HCT116 (cell line): Measurements from ENCODE around the gene MAML3. TPM values are rescaled to one million over a fixed set of nuclear protein-coding genes. Genes with fewer than 3 reads are reported as not detected.
"Not testable (repeated sequence)": the region's sequence is repeated elsewhere in the genome, so short reads cannot be mapped to it uniquely, and the experiment has no call there.

ENCODE experiments used
- ATAC-seq: fragments of 200-7000 bp; cut with Tn5 transposase; 2 replicates; pipeline ENCODE4 v1.9.1; 2020; ENCODE audit warnings: mild to moderate bottlenecking, moderate library complexity
- BruUV-seq: library from RNA; stranded (reverse); fragments of 400-500 nt; replicated peaks from 2 replicates; lab custom pipeline; 2021; lab: Mats Ljungman, UMichigan
- CTCF ChIA-PET: fragments of 300-600 bp; sonication (Branson Sonifier 250); formaldehyde crosslinking; loops from one replicate; lab custom pipeline; 2021; ENCODE audit warnings: antibody characterized with exemption; lab: Charles Lee
- POLR2A ChIA-PET: fragments of 300-600, 350-600 bp; sonication (Branson Sonifier 250); formaldehyde crosslinking; loops from one replicate; lab custom pipeline; 2021; ENCODE audit warnings: antibody characterized with exemption; lab: Charles Lee
- RAD21 ChIA-PET, 2 experiments: fragments of 300-600 bp; sonication (Branson Sonifier 250); formaldehyde crosslinking; loops; one replicate each; lab custom pipeline; 2023; ENCODE audit warnings: low total read pairs in 2 of 2; ENCODE audit not compliant: uncharacterized antibody in 2 of 2, unreplicated experiment in 2 of 2, low non-redundant PET in 1 of 2; lab: Charles Lee
- DNase-seq: peaks from one replicate; pipeline ENCODE4 v3.0.0-alpha.2; 2010; ENCODE audit warnings: low read depth, low spot score
- H2AFZ ChIP-seq: fragments of 200-600 bp; shearing (Covaris generic), sonication (generic); 2 replicates; pipeline ENCODE4 v1.6.1; 2017; ENCODE audit warnings: low read depth, mixed run types, mixed read lengths, antibody characterized with exemption, low read length; ENCODE audit not compliant: poor library complexity, severe bottlenecking
- H3K27ac ChIP-seq: 2 replicates; pipeline ENCODE4 v1.5.1; 2012; ENCODE audit warnings: low read depth, low read length
- H3K27me3 ChIP-seq: fragments of 200-600 bp; sonication (generic); 2 replicates; pipeline ENCODE4 v1.6.1; 2016; ENCODE audit warnings: mixed run types, low read length, mixed read lengths; ENCODE audit not compliant: insufficient read depth
- H3K36me3 ChIP-seq, 2 experiments: fragments of 200-500 bp in 1 of 2; fragments of 200-600 bp in 1 of 2; sonication (Bioruptor generic) in 1 of 2; sonication (generic) in 1 of 2; 2 replicates each; pipeline versions ENCODE4 v1.5.1 to v1.6.1; 2014 to 2016; ENCODE audit warnings: low read length in 2 of 2, inconsistent platforms in 1 of 2, mixed read lengths in 1 of 2, mixed run types in 1 of 2; ENCODE audit not compliant: insufficient read depth in 2 of 2, control insufficient read depth in 1 of 2
- H3K4me1 ChIP-seq, 2 experiments: fragments of 200-600 bp in 1 of 2; sonication (generic) in 1 of 2; 2 replicates each; pipeline versions ENCODE4 v1.5.1 to v1.6.1; 2012 to 2017; ENCODE audit warnings: low read length in 2 of 2, inconsistent platforms in 1 of 2, mild to moderate bottlenecking in 1 of 2, mixed read lengths in 1 of 2, mixed run types in 1 of 2, moderate library complexity in 1 of 2; ENCODE audit not compliant: insufficient read depth in 2 of 2, control insufficient read depth in 1 of 2
- H3K4me2 ChIP-seq: fragments of 200-600 bp; sonication (generic); 2 replicates; pipeline ENCODE4 v1.6.1; 2017; ENCODE audit warnings: mixed run types, low read length, mixed read lengths
- H3K4me3 ChIP-seq, 2 experiments: fragments of 200-600 bp in 1 of 2; sonication (generic) in 1 of 2; replicated peaks in 1 of 2; 2 replicates each; pipeline ENCODE4 v1.5.1; 2011 to 2016; ENCODE audit warnings: low read length in 2 of 2, control low read depth in 1 of 2, low read depth in 1 of 2, mild to moderate bottlenecking in 1 of 2, mixed read lengths in 1 of 2, mixed run types in 1 of 2
- H3K79me2 ChIP-seq: fragments of 200-600 bp; sonication (generic); 2 replicates; pipeline ENCODE4 v1.6.1; 2017; ENCODE audit warnings: mild to moderate bottlenecking, mixed run types, low read length, moderate library complexity, mixed read lengths; ENCODE audit not compliant: insufficient read depth
- H3K9ac ChIP-seq: fragments of 200-600 bp; sonication (generic); 2 replicates; pipeline ENCODE4 v1.6.1; 2016; ENCODE audit warnings: low read length, mixed read lengths
- H3K9me2 ChIP-seq: fragments of 200-600 bp; sonication (generic), shearing (Covaris generic); 2 replicates; pipeline ENCODE4 v1.6.1; 2017; ENCODE audit warnings: mixed run types, mild to moderate bottlenecking, moderate library complexity; ENCODE audit not compliant: insufficient read depth
- H3K9me3 ChIP-seq, 2 experiments: fragments of 200-500 bp in 1 of 2; fragments of 200-600 bp in 1 of 2; sonication (Bioruptor generic) in 1 of 2; sonication (generic) in 1 of 2; 2 replicates each; pipeline ENCODE4 v1.6.1; 2014 to 2017; ENCODE audit warnings: low read length in 2 of 2, mixed read lengths in 2 of 2, inconsistent platforms in 1 of 2, low read depth in 1 of 2, mild to moderate bottlenecking in 1 of 2, mixed run types in 1 of 2, moderate library complexity in 1 of 2; ENCODE audit not compliant: control insufficient read depth in 1 of 2, insufficient read depth in 1 of 2
- H4K20me1 ChIP-seq: fragments of 200-600 bp; sonication (generic), shearing (Covaris generic); 2 replicates; pipeline ENCODE4 v1.6.1; 2017; ENCODE audit warnings: mixed run types, mild to moderate bottlenecking, moderate library complexity; ENCODE audit not compliant: insufficient read depth
- ZNF274 ChIP-seq: fragments of 200-500 bp; sonication (Bioruptor generic); IDR thresholded peaks from 2 replicates; pipeline ENCODE4 v1.6.1; 2014; ENCODE audit warnings: mild to moderate bottlenecking, low read depth, low read length, inconsistent platforms
- intact Hi-C: fragments of 100-400 bp; cut with micrococcal nuclease; formaldehyde crosslinking; loops from 2 replicates; pipeline ENCODE4 v1.10.0; 2022
- total RNA-seq: library from RNA; stranded (reverse); gene quantifications from one replicate; pipeline ENCODE4 v1.2.1, GENCODE V29; 2021; ENCODE audit not compliant: unreplicated experiment
- TF ChIP-seq, protein P1 (sequence below): IDR thresholded peaks from 2 replicates; pipeline ENCODE4 v1.6.1; 2011; ENCODE audit warnings: mild to moderate bottlenecking, low read length, moderate library complexity; ENCODE audit not compliant: insufficient replicate concordance; ENCODE audit errors: extremely low read depth
- TF ChIP-seq, protein P2 (sequence below), 3 experiments: fragments of 200-600 bp in 1 of 3; sonication (generic) in 1 of 3; IDR thresholded peaks in 2 of 3; conservative IDR thresholded peaks in 1 of 3; 2 replicates each; pipeline ENCODE4 v1.5.1; 2012 to 2017; ENCODE audit warnings: low read depth in 2 of 3, low read length in 2 of 3, antibody characterized with exemption in 1 of 3, borderline replicate concordance in 1 of 3, control low read depth in 1 of 3, mild to moderate bottlenecking in 1 of 3, mixed read lengths in 1 of 3, mixed run types in 1 of 3, moderate library complexity in 1 of 3; ENCODE audit not compliant: insufficient read depth in 1 of 3

Gene MAML3
- total RNA-seq, 1 experiment from 2014 or later = 3.1 TPM

DNA sequence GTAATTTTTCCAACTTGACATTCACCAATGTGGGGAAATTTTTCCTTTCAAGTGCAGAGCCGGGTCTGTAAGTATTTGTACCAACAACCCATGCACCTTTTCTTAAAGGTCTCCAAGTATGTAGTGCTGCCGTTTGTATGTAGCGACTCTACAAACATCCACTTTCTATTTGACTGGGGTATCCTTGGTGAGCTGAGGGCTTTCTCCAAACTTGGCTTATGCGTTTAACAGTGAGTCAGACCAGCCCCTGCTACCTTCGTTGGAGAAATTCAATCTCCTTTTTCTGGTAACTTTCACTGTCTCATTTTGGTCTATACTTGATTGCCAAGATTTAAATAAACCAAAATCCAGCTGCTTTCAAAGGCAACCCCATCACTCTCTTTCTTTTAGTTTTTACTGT, 453.4 kb downstream of the MAML3 start (continued):
- TF ChIP-seq, protein P1, sequence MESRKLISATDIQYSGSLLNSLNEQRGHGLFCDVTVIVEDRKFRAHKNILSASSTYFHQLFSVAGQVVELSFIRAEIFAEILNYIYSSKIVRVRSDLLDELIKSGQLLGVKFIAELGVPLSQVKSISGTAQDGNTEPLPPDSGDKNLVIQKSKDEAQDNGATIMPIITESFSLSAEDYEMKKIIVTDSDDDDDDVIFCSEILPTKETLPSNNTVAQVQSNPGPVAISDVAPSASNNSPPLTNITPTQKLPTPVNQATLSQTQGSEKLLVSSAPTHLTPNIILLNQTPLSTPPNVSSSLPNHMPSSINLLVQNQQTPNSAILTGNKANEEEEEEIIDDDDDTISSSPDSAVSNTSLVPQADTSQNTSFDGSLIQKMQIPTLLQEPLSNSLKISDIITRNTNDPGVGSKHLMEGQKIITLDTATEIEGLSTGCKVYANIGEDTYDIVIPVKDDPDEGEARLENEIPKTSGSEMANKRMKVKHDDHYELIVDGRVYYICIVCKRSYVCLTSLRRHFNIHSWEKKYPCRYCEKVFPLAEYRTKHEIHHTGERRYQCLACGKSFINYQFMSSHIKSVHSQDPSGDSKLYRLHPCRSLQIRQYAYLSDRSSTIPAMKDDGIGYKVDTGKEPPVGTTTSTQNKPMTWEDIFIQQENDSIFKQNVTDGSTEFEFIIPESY = no peak
- no peak for TF ChIP-seq ZNF274

DNA sequence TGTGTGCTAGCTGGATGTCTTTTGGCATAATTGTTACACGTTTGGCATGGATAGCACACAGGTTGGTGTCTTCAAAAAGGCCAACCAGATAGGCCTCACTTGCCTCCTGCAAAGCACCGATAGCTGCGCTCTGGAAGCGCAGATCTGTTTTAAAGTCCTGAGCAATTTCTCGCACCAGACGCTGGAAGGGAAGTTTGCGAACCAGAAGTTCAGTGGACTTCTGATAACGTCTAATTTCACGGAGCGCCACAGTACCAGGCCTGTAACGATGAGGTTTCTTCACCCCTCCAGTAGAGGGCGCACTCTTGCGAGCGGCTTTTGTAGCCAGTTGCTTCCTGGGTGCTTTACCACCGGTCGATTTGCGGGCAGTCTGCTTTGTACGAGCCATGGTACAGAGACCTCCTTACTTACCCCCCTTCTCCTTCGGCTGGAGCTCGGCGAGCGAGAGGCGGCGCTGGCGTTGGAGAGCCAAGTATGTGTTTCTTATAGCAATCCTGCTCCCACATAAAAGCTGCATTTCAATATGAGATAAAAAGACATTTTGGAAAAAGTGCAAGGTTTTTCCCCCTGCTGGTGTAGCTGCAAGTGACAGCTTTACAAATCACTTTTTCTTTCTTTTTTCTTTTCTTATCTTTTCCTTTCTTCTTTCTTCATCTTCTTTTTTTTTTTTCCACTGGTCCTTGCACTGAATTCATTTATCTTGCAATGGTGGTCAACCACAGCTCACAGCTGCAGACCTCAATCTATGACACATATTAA, 455.6 kb downstream of the MAML3 start:
- intact Hi-C loops, H2AFZ ChIP-seq, RAD21 ChIA-PET, H3K4me3 ChIP-seq, H3K36me3 ChIP-seq, H3K79me2 ChIP-seq, BruUV-seq, H3K27me3 ChIP-seq, H3K9me2 ChIP-seq, H4K20me1 ChIP-seq, DNase-seq, H3K9me3 ChIP-seq, H3K27ac ChIP-seq, H3K9ac ChIP-seq, H3K4me1 ChIP-seq, H3K4me2 ChIP-seq: not testable (repeated sequence)
- CTCF ChIA-PET = interaction anchor here (0.7 kb wide), 1 partner anchor 12 kb away, joined by 3 read pairs; no protein-coding TSS in a partner anchor
- TF ChIP-seq, protein P2, sequence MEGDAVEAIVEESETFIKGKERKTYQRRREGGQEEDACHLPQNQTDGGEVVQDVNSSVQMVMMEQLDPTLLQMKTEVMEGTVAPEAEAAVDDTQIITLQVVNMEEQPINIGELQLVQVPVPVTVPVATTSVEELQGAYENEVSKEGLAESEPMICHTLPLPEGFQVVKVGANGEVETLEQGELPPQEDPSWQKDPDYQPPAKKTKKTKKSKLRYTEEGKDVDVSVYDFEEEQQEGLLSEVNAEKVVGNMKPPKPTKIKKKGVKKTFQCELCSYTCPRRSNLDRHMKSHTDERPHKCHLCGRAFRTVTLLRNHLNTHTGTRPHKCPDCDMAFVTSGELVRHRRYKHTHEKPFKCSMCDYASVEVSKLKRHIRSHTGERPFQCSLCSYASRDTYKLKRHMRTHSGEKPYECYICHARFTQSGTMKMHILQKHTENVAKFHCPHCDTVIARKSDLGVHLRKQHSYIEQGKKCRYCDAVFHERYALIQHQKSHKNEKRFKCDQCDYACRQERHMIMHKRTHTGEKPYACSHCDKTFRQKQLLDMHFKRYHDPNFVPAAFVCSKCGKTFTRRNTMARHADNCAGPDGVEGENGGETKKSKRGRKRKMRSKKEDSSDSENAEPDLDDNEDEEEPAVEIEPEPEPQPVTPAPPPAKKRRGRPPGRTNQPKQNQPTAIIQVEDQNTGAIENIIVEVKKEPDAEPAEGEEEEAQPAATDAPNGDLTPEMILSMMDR (IDR thresholded peaks at IDR 0.05 in 2 of 3, conservative IDR thresholded peaks at IDR 0.05 in 1 of 3; ENCODE audit: borderline replicate concordance in 1 of 3, insufficient read depth in 1 of 3, low read depth in 2 of 3, low read length in 2 of 3) = peak in 2 of 3 experiments; percentile 19 to 38; a peak in 3 of 6 replicates
- POLR2A ChIA-PET = interaction anchor here (0.8 kb wide), 1 partner anchor 674 kb away, joined by 3 read pairs; no protein-coding TSS in a partner anchor
- peak; percentile 30; the same call in 1 of the 2 replicates for ATAC-seq
